ENCODE results near the gene CAB39. TPM values are rescaled to one million over a fixed set of nuclear protein-coding genes. Genes with fewer than 3 reads are reported as not detected.
"Not testable (repeated sequence)": the region's sequence is repeated elsewhere in the genome, so short reads cannot be mapped to it uniquely, and the experiment has no call there.

CAB39 gene
- total RNA-seq, 2 donors from 2014 or later: 32.3 to 34.5 TPM

GRCh38 chr2:230697676-230698075 lies 15.0 kb upstream of the CAB39 start:
- DNase-seq: no peak
- no peaks in the 10 kb centered on the region for H3K36me3 ChIP-seq (replicated peaks in 1 of 2; ENCODE audit: insufficient read depth in 1 of 2, low read depth in 2 of 2)
- intact Hi-C loops (cut with DNase I): no loop called here
- no peak overlapping the region for H3K27ac ChIP-seq
- WGBS, 2 donors: 77 to 82% methylated on average over 4 of the region's 4 CpGs
- H3K27me3 ChIP-seq: no peaks in the 10 kb centered on the region
- no peak for ATAC-seq
- TF ChIP-seq POLR2A (IDR thresholded peaks at IDR 0.05): no peak
- TF ChIP-seq, protein P1, sequence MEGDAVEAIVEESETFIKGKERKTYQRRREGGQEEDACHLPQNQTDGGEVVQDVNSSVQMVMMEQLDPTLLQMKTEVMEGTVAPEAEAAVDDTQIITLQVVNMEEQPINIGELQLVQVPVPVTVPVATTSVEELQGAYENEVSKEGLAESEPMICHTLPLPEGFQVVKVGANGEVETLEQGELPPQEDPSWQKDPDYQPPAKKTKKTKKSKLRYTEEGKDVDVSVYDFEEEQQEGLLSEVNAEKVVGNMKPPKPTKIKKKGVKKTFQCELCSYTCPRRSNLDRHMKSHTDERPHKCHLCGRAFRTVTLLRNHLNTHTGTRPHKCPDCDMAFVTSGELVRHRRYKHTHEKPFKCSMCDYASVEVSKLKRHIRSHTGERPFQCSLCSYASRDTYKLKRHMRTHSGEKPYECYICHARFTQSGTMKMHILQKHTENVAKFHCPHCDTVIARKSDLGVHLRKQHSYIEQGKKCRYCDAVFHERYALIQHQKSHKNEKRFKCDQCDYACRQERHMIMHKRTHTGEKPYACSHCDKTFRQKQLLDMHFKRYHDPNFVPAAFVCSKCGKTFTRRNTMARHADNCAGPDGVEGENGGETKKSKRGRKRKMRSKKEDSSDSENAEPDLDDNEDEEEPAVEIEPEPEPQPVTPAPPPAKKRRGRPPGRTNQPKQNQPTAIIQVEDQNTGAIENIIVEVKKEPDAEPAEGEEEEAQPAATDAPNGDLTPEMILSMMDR (IDR thresholded peaks at IDR 0.05): no peak
- H3K4me1 ChIP-seq: no peaks in the 10 kb centered on the region
- H3K4me3 ChIP-seq: no peak overlapping the region
- H3K9me3 ChIP-seq: no peaks in the 10 kb centered on the region

DNA sequence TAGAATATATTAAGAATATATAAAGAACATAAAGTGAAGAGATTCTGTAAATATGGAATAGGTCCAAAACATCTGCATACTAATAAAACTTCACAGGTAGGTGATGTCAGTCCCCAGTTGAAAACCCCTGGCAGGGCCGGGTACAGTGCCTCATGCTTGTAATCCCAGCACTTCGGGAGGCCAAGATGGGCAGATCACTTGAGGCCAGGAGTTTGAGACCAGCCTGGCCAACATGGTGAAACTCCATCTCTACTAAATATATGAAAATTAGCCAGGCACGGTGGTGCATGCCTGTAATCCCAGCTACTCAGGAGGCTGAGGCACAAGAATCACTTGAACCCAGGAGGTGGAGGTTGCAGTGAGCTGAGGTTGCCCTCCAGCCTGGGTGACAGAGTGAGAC lies 13.9 kb upstream of the CAB39 start:
- H3K9me3 ChIP-seq; H3K27ac ChIP-seq; H3K4me1 ChIP-seq; ATAC-seq; H3K36me3 ChIP-seq (replicated peaks in 1 of 2; ENCODE audit: insufficient read depth in 1 of 2, low read depth in 2 of 2); DNase-seq; intact Hi-C loops (cut with DNase I); H3K4me3 ChIP-seq; H3K27me3 ChIP-seq: not testable (repeated sequence)
- 79 to 84% methylated on average over 3 of the region's 3 CpGs for WGBS, 2 donors

GRCh38 chr2:230700447-230700846 lies 12.2 kb upstream of the CAB39 start:
- ATAC-seq: no peak
- intact Hi-C loops (cut with DNase I): loop anchor here (10.0 kb wide), 1 partner anchor 104 kb away; no protein-coding TSS in a partner anchor
- H3K27ac ChIP-seq: no peak overlapping the region

DNA sequence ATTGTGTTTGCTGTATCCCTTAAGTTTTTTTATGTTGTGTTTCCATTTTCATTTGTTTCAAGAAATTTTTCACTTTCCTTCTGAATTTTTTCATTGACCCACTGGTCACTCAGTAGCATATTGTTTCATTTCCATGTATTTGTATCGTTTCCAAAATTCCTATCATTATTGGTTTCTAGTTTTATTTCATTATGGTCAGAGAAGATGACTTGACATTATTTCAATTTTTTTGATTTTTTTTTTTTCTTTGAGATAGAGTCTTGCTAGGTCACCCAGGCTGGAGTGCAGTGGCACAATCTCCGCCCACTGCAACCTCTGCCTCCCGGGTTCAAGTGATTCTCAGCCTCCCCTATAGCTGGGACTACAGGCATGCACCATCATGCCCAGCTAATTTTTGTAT lies 11.3 kb upstream of the CAB39 start:
- intact Hi-C loops (cut with DNase I): loop anchor here (10.0 kb wide), 1 partner anchor 103 kb away; no protein-coding TSS in a partner anchor
- Histone ChIP-seq H3K9me3 (no peaks in the 10 kb centered on the region), H3K36me3 (replicated peaks in 1 of 2; ENCODE audit: insufficient read depth in 1 of 2, low read depth in 2 of 2) (no peaks in the 10 kb centered on the region), H3K27me3 (no peaks in the 10 kb centered on the region), H3K4me3 (no peak overlapping the region), H3K4me1 (no peaks in the 10 kb centered on the region), H3K27ac (no peak overlapping the region)
- ATAC-seq (no peak), DNase-seq (no peak)
- TF ChIP-seq, protein P1 (IDR thresholded peaks at IDR 0.05): no peak
- no peak for TF ChIP-seq POLR2A (IDR thresholded peaks at IDR 0.05)
- WGBS, 2 donors: 81 to 87% methylated on average over 3 of the region's 3 CpGs

More at GRCh38 chr2:230700447-230700846, 12.2 kb upstream of the CAB39 start:
- Histone ChIP-seq H3K4me3 (no peak overlapping the region), H3K36me3 (replicated peaks in 1 of 2; ENCODE audit: insufficient read depth in 1 of 2, low read depth in 2 of 2) (no peaks in the 10 kb centered on the region), H3K9me3 (no peaks in the 10 kb centered on the region), H3K4me1 (no peaks in the 10 kb centered on the region), H3K27me3 (no peaks in the 10 kb centered on the region)
- no peak for DNase-seq
- TF ChIP-seq POLR2A (IDR thresholded peaks at IDR 0.05): no peak
- TF ChIP-seq, protein P1 (IDR thresholded peaks at IDR 0.05): no peak

- not testable (repeated sequence) for H3K4me1 ChIP-seq; H3K9me3 ChIP-seq; H3K27me3 ChIP-seq; ATAC-seq; H3K4me3 ChIP-seq; DNase-seq; H3K36me3 ChIP-seq (replicated peaks in 1 of 2; ENCODE audit: insufficient read depth in 1 of 2, low read depth in 2 of 2); H3K27ac ChIP-seq
- intact Hi-C loops (cut with DNase I): loop anchor here (10.0 kb wide), 1 partner anchor 102 kb away; no protein-coding TSS in a partner anchor
- 92 to 93% methylated on average over 4 of the region's 4 CpGs for WGBS, 2 donors
Measured at GRCh38 chr2:230702457-230702856, 10.2 kb upstream of the CAB39 start.

- intact Hi-C loops (cut with DNase I): loop anchor here (10.0 kb wide), 1 partner anchor 101 kb away; no protein-coding TSS in a partner anchor
- no peak overlapping the region for H3K4me3 ChIP-seq
- 80 to 100% methylated on average over 1 to 3 of the region's 3 CpGs for WGBS, 2 donors
Measured at GRCh38 chr2:230703514-230703913, 9.1 kb upstream of the CAB39 start.

More at GRCh38 chr2:230703514-230703913, 9.1 kb upstream of the CAB39 start:
- ATAC-seq (no peak), DNase-seq (no peak)
- H3K27me3 ChIP-seq: no peaks in the 10 kb centered on the region
- H3K9me3 ChIP-seq: no peaks in the 10 kb centered on the region
- H3K27ac ChIP-seq: no peak overlapping the region
- no peaks in the 10 kb centered on the region for H3K36me3 ChIP-seq (replicated peaks in 1 of 2; ENCODE audit: insufficient read depth in 1 of 2, low read depth in 2 of 2)
- H3K4me1 ChIP-seq: no peaks in the 10 kb centered on the region
- no peak for TF ChIP-seq POLR2A (IDR thresholded peaks at IDR 0.05)
- TF ChIP-seq, protein P1 (IDR thresholded peaks at IDR 0.05): no peak
